OCI-LY7 (cell line): ENCODE measurements around the gene ADM2.

Experiments used
- CTCF ChIP-seq: fragments of 200-600 bp; sonication (generic); conservative IDR thresholded peaks from 2 replicates; pipeline ENCODE4 v1.5.1; 2014; ENCODE audit warnings: mild to moderate bottlenecking, antibody characterized with exemption, low read length, moderate library complexity, mixed read lengths
- EZH2phosphoT487 ChIP-seq: fragments of 200-600 bp; sonication (generic); IDR thresholded peaks from 2 replicates; pipeline ENCODE4 v1.6.1; 2018; ENCODE audit warnings: low read depth, borderline replicate concordance, mild to moderate bottlenecking, mixed run types, antibody characterized with exemption, low read length, moderate library complexity, mixed read lengths

DNA sequence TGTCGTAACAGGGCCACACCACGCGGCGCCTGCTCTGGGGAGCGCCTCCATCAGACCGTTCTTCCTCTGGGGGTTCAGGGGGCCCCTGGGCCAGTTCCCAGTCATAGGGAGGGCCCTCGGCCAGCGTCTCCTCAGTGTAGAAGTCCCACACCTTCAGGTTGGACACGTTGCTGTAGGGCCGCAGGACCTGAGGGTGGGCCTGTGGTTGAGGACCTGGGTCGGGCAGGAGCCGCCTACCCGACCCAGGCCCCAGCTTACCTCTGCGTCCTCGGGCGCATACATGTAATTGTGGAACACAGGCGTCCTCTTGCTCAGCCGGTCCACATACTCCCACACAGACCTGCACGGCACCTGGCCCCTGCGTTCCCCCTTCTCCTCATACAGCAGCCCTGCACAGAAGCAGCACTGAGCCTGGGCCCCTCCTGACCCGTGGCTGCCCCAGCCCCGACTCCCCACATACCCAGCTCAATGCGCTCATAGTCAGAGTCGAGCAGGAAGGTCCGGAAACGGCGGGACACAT is 26.7 kb upstream of the ADM2 start:
- TF ChIP-seq CTCF (no peak), EZH2phosphoT487 (no peak)
